ENCODE results near the gene STRADA. TPM values are rescaled to one million over a fixed set of nuclear protein-coding genes. Genes with fewer than 3 reads are reported as not detected.
A peak's percentile ranks its signal among the peaks of the same experiment; 100 is the strongest.

The STRADA gene
- total RNA-seq, 1 experiment from 2014 or later: 25.2 TPM

GRCh38 chr17:63701456-63701820, 40.2 kb downstream of the STRADA start:
- no peak for DNase-seq (ENCODE audit: low spot score)

GRCh38 chr17:63700528-63701455, 40.8 kb downstream of the STRADA start:
- DNase-seq (ENCODE audit: low spot score): no peak

GRCh38 chr17:63699638-63700527, 41.7 kb downstream of the STRADA start, which contains the start of gene LIMD2:
Gene LIMD2 (minus strand): TSS chr17:63700125. CDS start chr17:63699298, 827 bp downstream.
- peak; percentile 35 for DNase-seq (ENCODE audit: low spot score)

GRCh38 chr17:63698886-63699637, 42.5 kb downstream of the STRADA start:
- peak; percentile 51 for DNase-seq (ENCODE audit: low spot score)

DNA sequence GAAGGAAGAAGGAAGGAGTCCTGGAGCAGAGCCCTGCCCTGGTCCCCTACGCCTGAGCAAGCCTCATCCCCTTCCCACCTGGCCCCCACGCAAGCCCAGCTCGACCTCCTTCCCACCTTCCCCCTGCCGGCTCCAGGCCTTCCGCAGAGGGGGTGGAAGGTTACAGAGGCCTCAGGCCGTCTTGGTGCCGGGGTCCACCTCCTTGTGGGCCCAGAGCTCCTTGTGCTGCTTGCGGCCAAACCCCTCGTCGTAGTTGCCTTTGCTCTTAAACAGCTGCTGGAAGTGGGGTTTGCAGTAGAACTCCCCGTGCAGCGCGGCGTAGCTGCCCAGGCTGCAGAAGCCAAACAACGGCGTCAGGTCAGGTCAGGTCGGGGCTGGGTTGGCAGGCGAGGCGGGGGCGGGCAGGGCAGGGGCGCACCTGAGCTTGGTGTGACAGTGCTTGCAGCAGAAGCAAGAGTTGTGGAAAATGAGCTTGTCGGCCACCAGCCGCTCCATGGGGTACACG, 43.2 kb downstream of the STRADA start:
- no peak for DNase-seq (ENCODE audit: low spot score)

- peak; percentile 48 for DNase-seq (ENCODE audit: low spot score)
Observed at GRCh38 chr17:63697341-63698286, 44.0 kb downstream of the STRADA start.

DNA sequence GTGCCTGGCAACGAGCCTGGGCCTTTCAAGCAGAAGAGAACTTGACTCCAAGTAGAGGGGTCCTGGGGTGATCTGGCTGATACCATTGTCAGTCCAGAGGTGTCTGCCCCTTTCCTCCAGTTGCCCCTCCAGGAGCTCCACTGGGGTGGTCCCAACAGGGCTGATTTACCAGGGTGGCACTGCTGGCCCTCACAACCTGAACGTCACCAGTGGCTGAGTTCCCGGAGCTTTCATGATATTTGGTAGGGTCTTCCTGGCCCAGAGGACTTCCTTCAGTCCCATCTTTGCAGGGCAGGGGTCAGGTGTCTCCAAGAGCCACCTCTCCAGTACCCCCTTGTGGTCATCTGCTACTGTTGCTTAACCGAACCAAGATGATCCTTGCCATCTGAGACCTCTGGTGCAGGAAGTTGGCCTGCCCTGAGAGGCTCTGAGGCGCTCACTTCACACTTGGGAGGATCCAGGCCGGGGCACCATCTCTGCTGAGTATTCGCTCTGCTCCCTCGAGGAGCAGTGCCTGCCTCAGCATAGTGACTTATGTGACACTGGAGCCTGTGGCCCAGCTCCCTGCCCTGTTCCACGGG, 45.1 kb downstream of the STRADA start:
- DNase-seq (ENCODE audit: low spot score): peak; percentile 52

GRCh38 chr17:63695889-63696288, 45.7 kb downstream of the STRADA start:
- no peak for DNase-seq (ENCODE audit: low spot score)

- no peak for DNase-seq (ENCODE audit: low spot score)
Observed at GRCh38 chr17:63694950-63695773, 46.4 kb downstream of the STRADA start.

DNA sequence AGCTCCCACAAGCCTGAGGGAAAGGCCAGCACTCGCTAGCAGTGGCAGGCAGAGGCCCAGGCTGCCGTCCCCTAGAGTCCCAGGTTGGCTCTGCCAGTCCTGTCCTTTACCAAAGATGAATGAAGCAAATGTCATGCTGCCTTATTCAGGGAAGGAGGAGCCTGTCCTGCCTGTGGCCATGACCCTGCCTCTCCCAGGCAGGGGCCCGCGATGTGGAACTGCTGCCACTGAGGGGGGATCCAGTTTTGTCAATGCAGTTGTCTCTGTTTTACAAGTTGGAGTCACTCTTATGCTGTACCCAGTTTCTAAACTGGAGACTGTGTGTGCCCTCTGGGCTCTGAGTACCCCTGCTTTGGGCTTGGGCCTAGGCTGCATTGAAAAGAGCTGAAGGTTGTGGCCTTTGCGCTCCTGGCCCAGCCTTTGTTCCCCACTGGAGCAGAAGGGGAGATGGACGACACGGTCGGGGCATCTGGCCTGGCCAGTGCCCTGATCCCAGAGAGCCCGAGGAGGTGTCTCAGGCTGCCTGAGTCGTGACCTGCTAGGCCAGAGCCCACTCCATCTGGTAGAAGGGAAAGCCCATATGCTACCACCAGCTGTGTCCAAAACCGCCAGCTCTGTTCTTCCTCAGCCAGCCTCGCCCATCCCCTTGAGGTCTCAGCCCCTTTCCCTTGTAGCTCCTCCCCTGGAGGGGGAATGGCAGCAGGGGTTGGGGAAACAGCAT, 47.2 kb downstream of the STRADA start:
- no peak for DNase-seq (ENCODE audit: low spot score)

DNA sequence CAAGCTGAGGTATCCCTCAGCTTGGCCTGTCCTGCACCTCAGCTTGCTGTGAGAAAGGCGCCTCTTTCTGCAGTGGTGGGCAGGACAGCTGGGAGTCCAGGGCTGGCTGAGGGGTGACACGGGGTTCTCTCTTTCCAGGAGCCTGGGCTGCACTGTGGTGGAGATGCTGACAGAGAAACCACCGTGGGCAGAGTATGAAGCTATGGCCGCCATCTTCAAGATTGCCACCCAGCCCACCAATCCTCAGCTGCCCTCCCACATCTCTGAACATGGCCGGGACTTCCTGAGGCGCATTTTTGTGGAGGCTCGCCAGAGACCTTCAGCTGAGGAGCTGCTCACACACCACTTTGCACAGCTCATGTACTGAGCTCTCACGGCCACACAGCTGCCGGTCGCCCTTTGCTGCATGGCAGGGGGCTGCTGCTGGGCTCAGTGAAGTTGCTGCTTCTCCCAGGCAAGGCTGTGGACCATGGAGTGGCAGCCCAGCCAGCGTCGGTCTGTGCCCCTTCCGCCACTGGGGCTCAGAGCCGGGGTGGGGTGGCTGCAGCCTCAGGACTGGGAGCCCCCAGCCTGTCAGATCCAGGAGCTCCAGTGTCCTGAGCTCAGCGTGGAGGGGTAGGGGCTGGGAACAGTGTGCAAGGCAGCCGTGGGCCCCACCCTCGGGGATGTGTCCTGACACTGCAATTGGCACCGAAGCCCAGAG, 48.0 kb downstream of the STRADA start:
- no peak for DNase-seq (ENCODE audit: low spot score)

GRCh38 chr17:63692195-63692816, 49.3 kb downstream of the STRADA start:
- no peak for DNase-seq (ENCODE audit: low spot score)

GRCh38 chr17:63689479-63689878, 52.1 kb downstream of the STRADA start:
- no peak for DNase-seq (ENCODE audit: low spot score)

- DNase-seq (ENCODE audit: low spot score): no peak
Observed at GRCh38 chr17:63688396-63689020, 53.1 kb downstream of the STRADA start.

DNA sequence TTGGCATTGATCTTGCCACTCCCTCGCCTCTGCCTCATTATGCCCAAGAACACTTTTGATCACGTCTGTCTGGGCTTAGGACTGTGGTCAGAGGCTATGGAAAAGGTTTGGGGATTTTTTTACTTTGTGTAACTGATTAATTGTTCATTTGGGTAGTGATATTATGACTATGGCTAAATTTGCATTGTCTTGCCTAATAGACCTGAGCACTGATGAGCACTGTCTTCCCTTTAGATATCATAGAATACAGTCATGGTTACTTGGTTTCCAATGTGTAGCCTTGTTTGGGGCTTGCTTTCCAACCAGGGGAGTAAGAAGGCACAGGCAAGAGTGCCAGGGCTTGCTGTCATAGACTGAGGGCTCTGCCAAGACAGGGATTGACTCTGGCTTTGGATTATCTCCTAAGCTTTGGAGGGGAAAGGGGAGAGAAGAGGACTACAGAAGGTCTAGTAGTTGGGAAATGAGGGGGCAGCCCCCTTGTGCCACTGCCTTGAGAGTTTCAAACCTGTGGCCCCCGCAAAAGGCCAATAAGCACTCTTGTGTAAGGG, 55.4 kb downstream of the STRADA start:
- DNase-seq (ENCODE audit: low spot score): no peak

GRCh38 chr17:63685578-63685977, 56.0 kb downstream of the STRADA start:
- no peak for DNase-seq (ENCODE audit: low spot score)

- no peak for DNase-seq (ENCODE audit: low spot score)
Observed at GRCh38 chr17:63685041-63685440, 56.6 kb downstream of the STRADA start.
